ENCODE data around the gene BLOC1S2. TPM values are rescaled to one million over a fixed set of nuclear protein-coding genes. Genes with fewer than 3 reads are reported as not detected.

Gene BLOC1S2
- total and polyA plus RNA-seq, 2 experiments from 2014 or later = 69.0 to 72.8 TPM

DNA sequence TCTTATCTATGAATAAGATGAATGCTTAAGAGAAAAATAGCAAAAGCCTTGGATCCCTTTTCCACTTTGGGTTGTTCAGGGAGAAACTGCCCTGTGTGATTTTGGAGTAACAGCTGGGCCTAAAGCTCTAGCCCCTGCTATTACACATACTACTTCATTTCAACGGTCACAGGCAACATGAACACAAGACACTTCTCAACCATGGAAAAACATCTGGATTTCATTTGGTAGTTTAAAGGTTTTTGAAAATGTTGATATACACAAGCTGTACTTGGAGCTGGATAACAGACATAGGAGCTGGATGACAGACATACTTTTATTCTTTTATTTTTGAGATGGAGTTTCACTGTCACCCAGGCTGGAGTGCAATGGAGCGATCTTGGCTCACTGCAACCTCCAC lies 54.4 kb downstream of the BLOC1S2 start:
- Histone ChIP-seq H3K4me1 (ENCODE audit: insufficient read depth) (no peaks in the 10 kb centered on the region), H3K36me3 (ENCODE audit: insufficient read depth) (peaks cover 12% of the 10 kb centered on the region), H2AFZ (no peak overlapping the region), H3K27ac (ENCODE audit: low read depth) (no peak overlapping the region), H4K20me1 (replicated peaks; ENCODE audit: insufficient read depth) (peaks cover 9% of the 10 kb centered on the region; the same call in 1 of the 2 replicates), H3K9me2 (ENCODE audit: insufficient read depth) (no peaks in the 10 kb centered on the region), H3K79me2 (replicated peaks; ENCODE audit: insufficient read depth) (peaks cover 21% of the 10 kb centered on the region), H3K27me3 (ENCODE audit: insufficient read depth) (no peaks in the 10 kb centered on the region), H3F3A (replicated peaks; ENCODE audit: low read depth) (peaks cover 7% of the 10 kb centered on the region; the same call in 1 of the 2 replicates), H3K4me2 (no peak overlapping the region), H3K4me3 (no peak overlapping the region)
- TF ChIP-seq, protein P1, sequence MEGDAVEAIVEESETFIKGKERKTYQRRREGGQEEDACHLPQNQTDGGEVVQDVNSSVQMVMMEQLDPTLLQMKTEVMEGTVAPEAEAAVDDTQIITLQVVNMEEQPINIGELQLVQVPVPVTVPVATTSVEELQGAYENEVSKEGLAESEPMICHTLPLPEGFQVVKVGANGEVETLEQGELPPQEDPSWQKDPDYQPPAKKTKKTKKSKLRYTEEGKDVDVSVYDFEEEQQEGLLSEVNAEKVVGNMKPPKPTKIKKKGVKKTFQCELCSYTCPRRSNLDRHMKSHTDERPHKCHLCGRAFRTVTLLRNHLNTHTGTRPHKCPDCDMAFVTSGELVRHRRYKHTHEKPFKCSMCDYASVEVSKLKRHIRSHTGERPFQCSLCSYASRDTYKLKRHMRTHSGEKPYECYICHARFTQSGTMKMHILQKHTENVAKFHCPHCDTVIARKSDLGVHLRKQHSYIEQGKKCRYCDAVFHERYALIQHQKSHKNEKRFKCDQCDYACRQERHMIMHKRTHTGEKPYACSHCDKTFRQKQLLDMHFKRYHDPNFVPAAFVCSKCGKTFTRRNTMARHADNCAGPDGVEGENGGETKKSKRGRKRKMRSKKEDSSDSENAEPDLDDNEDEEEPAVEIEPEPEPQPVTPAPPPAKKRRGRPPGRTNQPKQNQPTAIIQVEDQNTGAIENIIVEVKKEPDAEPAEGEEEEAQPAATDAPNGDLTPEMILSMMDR (conservative IDR thresholded peaks at IDR 0.05; ENCODE audit: low read depth in 2 of 2) = no peak
- TF ChIP-seq ZNF114 (CRISPR knock-in tag; IDR thresholded peaks at IDR 0.05) = no peak
- TF ChIP-seq POLR2AphosphoS5 (IDR thresholded peaks at IDR 0.05; ENCODE audit: low read depth) = no peak
- TF ChIP-seq CREB1 (CRISPR knock-in tag; IDR thresholded peaks at IDR 0.05; ENCODE audit: low read depth) = no peak
- TF ChIP-seq, protein P2, sequence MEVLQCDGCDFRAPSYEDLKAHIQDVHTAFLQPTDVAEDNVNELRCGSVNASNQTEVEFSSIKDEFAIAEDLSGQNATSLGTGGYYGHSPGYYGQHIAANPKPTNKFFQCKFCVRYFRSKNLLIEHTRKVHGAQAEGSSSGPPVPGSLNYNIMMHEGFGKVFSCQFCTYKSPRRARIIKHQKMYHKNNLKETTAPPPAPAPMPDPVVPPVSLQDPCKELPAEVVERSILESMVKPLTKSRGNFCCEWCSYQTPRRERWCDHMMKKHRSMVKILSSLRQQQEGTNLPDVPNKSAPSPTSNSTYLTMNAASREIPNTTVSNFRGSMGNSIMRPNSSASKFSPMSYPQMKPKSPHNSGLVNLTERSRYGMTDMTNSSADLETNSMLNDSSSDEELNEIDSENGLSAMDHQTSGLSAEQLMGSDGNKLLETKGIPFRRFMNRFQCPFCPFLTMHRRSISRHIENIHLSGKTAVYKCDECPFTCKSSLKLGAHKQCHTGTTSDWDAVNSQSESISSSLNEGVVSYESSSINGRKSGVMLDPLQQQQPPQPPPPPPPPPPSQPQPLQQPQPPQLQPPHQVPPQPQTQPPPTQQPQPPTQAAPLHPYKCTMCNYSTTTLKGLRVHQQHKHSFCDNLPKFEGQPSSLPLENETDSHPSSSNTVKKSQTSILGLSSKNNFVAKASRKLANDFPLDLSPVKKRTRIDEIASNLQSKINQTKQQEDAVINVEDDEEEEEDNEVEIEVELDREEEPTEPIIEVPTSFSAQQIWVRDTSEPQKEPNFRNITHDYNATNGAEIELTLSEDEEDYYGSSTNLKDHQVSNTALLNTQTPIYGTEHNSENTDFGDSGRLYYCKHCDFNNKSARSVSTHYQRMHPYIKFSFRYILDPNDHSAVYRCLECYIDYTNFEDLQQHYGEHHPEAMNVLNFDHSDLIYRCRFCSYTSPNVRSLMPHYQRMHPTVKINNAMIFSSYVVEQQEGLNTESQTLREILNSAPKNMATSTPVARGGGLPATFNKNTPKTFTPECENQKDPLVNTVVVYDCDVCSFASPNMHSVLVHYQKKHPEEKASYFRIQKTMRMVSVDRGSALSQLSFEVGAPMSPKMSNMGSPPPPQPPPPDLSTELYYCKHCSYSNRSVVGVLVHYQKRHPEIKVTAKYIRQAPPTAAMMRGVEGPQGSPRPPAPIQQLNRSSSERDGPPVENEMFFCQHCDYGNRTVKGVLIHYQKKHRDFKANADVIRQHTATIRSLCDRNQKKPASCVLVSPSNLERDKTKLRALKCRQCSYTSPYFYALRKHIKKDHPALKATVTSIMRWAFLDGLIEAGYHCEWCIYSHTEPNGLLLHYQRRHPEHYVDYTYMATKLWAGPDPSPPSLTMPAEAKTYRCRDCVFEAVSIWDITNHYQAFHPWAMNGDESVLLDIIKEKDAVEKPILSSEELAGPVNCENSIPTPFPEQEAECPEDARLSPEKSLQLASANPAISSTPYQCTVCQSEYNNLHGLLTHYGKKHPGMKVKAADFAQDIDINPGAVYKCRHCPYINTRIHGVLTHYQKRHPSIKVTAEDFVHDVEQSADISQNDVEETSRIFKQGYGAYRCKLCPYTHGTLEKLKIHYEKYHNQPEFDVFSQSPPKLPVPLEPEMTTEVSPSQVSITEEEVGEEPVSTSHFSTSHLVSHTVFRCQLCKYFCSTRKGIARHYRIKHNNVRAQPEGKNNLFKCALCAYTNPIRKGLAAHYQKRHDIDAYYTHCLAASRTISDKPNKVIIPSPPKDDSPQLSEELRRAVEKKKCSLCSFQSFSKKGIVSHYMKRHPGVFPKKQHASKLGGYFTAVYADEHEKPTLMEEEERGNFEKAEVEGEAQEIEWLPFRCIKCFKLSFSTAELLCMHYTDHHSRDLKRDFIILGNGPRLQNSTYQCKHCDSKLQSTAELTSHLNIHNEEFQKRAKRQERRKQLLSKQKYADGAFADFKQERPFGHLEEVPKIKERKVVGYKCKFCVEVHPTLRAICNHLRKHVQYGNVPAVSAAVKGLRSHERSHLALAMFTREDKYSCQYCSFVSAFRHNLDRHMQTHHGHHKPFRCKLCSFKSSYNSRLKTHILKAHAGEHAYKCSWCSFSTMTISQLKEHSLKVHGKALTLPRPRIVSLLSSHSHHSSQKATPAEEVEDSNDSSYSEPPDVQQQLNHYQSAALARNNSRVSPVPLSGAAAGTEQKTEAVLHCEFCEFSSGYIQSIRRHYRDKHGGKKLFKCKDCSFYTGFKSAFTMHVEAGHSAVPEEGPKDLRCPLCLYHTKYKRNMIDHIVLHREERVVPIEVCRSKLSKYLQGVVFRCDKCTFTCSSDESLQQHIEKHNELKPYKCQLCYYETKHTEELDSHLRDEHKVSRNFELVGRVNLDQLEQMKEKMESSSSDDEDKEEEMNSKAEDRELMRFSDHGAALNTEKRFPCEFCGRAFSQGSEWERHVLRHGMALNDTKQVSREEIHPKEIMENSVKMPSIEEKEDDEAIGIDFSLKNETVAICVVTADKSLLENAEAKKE (CRISPR knock-in tag; IDR thresholded peaks at IDR 0.05) = no peak
- Mint-ChIP-seq H3K9me3 (no peaks in the 10 kb centered on the region), H3K4me3 (no peak overlapping the region), H3K36me3 (ENCODE audit: low read depth) (peaks cover 19% of the 10 kb centered on the region), H3K4me1 (peaks cover 3% of the 10 kb centered on the region; the same call in 2 of the 3 replicates), H3K27me3 (ENCODE audit: insufficient read depth, low read depth, poor library complexity) (peaks cover 2% of the 10 kb centered on the region), H3K27ac (no peak overlapping the region)
- DNase-seq (ENCODE audit: low spot score) = no peak
- no peak for ATAC-seq

All from GM23338 (cell line).